Memory B cell (primary cell): ENCODE data around the gene GALNT11.

Experiments used
- ATAC-seq: fragments of 150-1000 bp; cut with Tn5 transposase; 2 replicates; pipeline ENCODE4 v1.10.0; 2021; ENCODE audit warnings: low read depth, mild to moderate bottlenecking, moderate library complexity
- DNase-seq, 2 donors: peaks; one replicate each; pipeline ENCODE4 v3.0.0; 2022; ENCODE audit warnings: low spot score in 2 of 2
- H3K27ac Mint-ChIP-seq: one replicate; pipeline ENCODE4 v1.8.0; 2022; ENCODE audit warnings: mild to moderate bottlenecking, moderate library complexity, mixed read lengths
- H3K27me3 Mint-ChIP-seq: one replicate; pipeline ENCODE4 v1.8.0; 2022; ENCODE audit warnings: mixed read lengths
- H3K36me3 Mint-ChIP-seq: one replicate; pipeline ENCODE4 v1.8.0; 2022; ENCODE audit warnings: mild to moderate bottlenecking, mixed read lengths
- H3K4me1 Mint-ChIP-seq: one replicate; pipeline ENCODE4 v1.8.0; 2022; ENCODE audit warnings: mixed read lengths
- H3K4me3 Mint-ChIP-seq: one replicate; pipeline ENCODE4 v1.8.0; 2022; ENCODE audit warnings: mild to moderate bottlenecking, moderate library complexity, mixed read lengths
- H3K9me3 Mint-ChIP-seq: one replicate; pipeline ENCODE4 v1.8.0; 2022; ENCODE audit warnings: mixed read lengths

Gene GALNT11

DNA sequence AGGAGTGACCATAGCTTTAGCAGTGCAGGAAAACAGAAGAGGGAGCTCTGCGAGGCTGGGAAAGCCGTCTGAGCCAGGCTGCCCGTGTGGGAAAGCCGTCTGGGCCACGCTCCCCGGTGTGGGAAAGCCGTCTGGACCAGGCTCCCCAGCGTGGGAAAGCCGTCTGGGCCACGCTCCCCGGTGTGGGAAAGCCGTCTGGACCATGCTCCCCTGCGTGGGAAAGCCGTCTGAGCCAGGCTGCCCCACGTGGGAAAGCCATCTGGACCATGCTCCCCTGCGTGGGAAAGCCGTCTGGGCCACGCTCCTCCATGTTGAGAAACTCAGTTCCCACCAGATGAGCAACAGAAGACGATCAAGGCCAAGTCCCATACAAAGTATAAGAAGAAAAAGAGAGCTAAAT lies 101.8 kb downstream of the GALNT11 start:
- DNase-seq (no peak), ATAC-seq (no peak)
- Mint-ChIP-seq H3K36me3 (peaks cover 53% of the 10 kb centered on the region), H3K4me3 (no peak overlapping the region), H3K4me1 (no peaks in the 10 kb centered on the region), H3K27ac (peak overlapping the region; percentile 82), H3K9me3 (peaks cover 3% of the 10 kb centered on the region), H3K27me3 (no peaks in the 10 kb centered on the region)

DNA sequence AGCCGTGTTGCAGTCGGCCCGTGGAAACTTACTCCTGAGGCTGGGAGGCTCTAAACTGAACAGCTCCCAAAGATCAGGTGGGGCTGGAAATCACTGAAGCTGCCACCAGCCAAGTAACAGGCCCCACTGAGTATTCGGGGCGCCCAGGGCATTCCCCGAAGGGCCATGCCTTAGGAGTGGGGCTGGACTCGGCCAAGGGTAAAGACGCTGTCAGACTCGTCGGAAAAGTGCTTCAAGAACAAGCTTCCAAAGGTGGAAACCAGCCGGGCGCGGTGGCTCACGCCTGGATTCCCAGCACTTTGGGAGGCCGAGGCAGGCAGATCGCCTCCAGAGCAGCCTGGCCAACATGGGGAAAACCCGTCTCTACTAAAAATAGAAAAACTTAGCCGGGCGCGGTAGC lies 102.8 kb downstream of the GALNT11 start:
- Mint-ChIP-seq H3K27ac (no peak overlapping the region), H3K4me1 (no peaks in the 10 kb centered on the region), H3K36me3 (peaks cover 43% of the 10 kb centered on the region), H3K9me3 (peaks cover 3% of the 10 kb centered on the region), H3K4me3 (no peak overlapping the region), H3K27me3 (no peaks in the 10 kb centered on the region)
- DNase-seq (no peak), ATAC-seq (no peak)

DNA sequence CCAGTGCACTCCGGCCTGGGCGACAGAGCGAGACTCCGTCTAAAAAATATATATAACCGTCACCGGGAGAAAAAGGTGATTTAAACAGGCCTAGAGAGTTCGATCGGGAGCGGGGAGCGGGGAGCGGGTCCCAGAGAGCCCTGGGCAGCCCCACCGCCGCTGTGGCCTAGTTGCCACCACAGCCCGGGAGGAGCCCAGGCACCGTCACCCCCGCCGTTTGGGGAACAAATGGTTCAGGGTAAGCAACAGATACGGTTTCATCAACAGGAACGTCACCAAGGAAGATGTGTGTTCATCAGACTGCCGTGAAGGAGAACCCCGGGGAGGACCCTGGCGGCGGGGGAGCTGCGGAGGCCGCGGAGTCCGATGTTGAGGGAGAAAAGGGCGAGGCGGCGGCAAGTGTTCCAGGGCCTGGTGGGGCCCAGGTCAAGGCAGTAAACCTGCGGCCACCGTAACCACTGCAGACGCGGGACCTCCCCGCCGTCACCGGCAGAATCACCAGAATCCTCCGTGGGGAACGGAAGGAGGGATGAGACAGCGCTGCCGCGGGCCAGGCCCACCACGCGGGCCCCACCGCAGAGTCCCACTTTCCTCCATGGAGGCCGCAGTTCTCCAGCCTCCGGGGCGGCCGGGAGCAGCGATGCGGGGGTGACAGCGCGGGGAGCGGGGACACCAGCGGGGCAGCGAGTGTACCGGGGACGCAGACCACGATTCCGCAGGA lies 103.4 kb downstream of the GALNT11 start:
- no peak for ATAC-seq
- Mint-ChIP-seq H3K27ac (no peak overlapping the region), H3K4me1 (no peaks in the 10 kb centered on the region), H3K27me3 (no peaks in the 10 kb centered on the region), H3K4me3 (no peak overlapping the region), H3K36me3 (peaks cover 43% of the 10 kb centered on the region), H3K9me3 (peaks cover 3% of the 10 kb centered on the region)
- no peak for DNase-seq

DNA sequence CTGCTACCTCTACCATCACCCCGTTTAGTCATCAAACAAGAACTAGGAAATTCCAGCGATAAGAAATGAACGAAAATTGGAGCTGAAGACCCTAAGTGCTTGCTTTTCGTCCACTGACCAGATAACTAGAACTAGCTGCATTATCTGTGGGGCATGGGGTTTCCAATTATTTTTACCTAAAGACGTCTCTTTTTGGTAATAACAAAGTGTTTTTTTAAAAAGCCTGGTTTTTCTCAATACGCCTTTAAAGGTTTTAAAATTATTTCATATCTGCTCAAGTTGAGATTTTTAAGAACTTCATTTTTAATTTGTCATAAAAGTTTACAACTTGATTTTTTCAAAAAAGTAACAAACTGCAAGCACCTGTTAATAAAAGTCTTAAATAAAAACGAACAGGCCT lies 104.2 kb downstream of the GALNT11 start:
- Mint-ChIP-seq H3K27ac (no peak overlapping the region), H3K4me1 (no peaks in the 10 kb centered on the region), H3K27me3 (no peaks in the 10 kb centered on the region), H3K4me3 (no peak overlapping the region), H3K36me3 (peaks cover 38% of the 10 kb centered on the region), H3K9me3 (peaks cover 3% of the 10 kb centered on the region)
- no peak for ATAC-seq
- DNase-seq = no peak

DNA sequence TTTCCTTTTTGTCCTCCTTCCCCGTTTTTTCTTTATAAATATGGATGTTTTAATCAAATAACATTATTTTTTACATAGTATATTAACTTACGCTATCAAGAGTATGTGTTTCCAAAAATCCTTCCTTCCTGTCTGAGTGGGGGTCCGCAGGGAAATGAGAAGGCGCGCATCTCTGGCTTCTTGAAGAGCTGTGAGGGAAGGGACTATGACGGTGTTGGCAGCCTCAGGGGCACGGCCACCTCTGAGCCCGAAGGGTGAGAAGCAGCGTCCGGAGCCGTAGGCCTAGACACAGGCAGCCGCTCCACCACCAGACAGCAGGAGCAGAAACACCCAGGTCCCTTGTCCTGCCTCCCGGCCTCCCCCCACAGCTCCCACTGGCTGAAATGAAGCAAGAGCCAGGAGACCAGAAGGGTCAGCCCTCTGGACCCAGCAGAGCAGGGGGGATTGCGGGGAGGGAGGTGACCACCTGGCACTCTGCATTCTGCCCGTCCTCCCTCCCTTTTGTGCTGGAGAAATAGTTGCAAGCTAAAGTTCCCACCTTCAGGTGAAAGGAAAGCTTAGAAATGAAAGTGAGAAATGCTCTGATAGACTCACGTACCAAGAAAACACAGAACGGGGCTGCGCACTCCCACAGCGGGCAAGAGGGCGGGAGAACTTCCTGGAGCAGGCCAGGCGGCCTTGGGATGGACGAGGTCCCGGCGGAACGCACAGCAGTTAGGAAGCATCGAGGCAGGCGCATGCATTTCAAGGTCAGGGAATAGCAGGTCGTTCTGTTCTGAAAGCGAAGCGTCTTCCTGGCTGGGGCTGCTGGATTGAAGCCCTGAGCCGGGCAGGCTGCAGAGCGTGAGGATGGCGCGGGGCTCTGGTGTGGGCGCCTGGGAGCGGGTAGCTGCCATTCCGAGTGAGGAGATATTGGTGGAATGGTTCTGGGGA lies 105.5 kb downstream of the GALNT11 start:
- no peaks in the 10 kb centered on the region for H3K4me1 Mint-ChIP-seq
- H3K27me3 Mint-ChIP-seq = no peaks in the 10 kb centered on the region
- peaks cover 1% of the 10 kb centered on the region for H3K9me3 Mint-ChIP-seq
- peak overlapping the region; percentile 32 for H3K27ac Mint-ChIP-seq
- DNase-seq = no peak
- no peak for ATAC-seq
- no peak overlapping the region for H3K4me3 Mint-ChIP-seq
- H3K36me3 Mint-ChIP-seq = peaks cover 33% of the 10 kb centered on the region

DNA sequence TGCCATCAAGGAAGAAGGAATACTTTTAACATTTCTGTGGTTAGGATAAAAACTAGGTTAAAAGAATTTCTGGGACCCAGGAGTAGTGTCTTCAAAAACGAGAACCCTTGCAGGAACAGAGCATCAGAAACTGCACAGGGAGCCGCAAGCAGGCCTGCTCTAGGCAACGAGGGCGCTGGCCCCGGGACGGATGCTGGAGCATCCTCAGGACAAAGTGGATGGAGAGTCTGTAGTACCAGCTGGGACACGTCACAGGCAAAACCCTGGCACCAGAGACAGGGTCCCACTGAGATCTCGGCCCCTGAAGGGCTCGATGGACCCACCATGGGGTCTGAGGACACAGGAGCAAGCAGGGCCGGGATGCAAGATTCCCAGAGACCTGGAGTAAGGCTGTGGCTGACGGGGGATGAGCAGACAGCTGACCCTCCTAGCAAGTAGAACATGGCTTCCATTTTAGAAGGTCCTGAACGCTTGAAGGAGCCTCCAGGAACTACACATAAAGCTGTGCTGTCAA lies 106.6 kb downstream of the GALNT11 start:
- no peak overlapping the region for H3K4me3 Mint-ChIP-seq
- no peaks in the 10 kb centered on the region for H3K4me1 Mint-ChIP-seq
- H3K36me3 Mint-ChIP-seq = peaks cover 35% of the 10 kb centered on the region
- H3K27me3 Mint-ChIP-seq = no peaks in the 10 kb centered on the region
- ATAC-seq = no peak
- peak overlapping the region; percentile 32 for H3K27ac Mint-ChIP-seq
- H3K9me3 Mint-ChIP-seq = peaks cover 1% of the 10 kb centered on the region
- DNase-seq = no peak

DNA sequence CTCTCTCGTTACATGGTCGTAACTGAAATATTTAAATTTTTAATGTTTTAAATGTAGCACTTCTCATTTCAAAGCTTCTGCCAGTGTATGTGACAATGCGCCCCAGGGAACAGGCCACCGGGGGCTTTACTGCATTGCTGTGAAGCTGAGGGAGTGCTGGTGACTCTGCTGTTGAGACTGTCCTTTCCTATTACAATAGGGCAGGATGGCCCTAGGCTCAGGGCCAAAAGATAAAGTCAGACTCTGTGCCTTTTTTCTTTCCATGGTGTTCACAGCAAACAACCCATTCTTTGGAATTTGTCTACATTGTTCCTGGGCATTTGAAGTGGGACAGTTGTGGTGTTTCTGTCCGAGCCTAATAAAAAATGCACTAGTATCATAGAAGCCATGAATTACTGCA lies 107.3 kb downstream of the GALNT11 start:
- Mint-ChIP-seq H3K36me3 (peaks cover 29% of the 10 kb centered on the region), H3K9me3 (no peaks in the 10 kb centered on the region), H3K27ac (no peak overlapping the region), H3K27me3 (no peaks in the 10 kb centered on the region), H3K4me1 (no peaks in the 10 kb centered on the region), H3K4me3 (no peak overlapping the region)
- ATAC-seq = no peak
- DNase-seq = no peak

DNA sequence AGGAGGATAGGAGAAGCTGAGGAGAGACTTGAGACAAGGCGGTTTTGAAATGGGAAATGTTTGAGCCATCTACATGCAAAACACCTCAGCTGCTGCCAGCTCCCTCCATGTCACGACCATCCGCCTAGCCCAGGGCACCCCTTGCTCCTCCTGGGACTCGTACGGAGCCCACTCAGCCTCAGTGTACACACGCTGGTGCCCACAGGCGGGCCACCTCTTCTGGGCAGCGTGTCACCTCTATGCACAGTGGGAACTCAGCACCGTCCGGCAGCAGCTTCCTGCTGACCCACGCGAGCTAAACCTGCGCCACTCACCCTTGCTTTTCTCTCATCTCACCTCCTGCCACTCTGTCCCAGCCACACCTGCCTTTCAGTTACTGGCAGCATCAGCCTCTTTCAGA lies 108.3 kb downstream of the GALNT11 start:
- no peaks in the 10 kb centered on the region for H3K4me1 Mint-ChIP-seq
- DNase-seq = no peak
- H3K4me3 Mint-ChIP-seq = no peak overlapping the region
- no peak for ATAC-seq
- peaks cover 29% of the 10 kb centered on the region for H3K36me3 Mint-ChIP-seq
- H3K9me3 Mint-ChIP-seq = no peaks in the 10 kb centered on the region
- H3K27ac Mint-ChIP-seq = no peak overlapping the region
- no peaks in the 10 kb centered on the region for H3K27me3 Mint-ChIP-seq

DNA sequence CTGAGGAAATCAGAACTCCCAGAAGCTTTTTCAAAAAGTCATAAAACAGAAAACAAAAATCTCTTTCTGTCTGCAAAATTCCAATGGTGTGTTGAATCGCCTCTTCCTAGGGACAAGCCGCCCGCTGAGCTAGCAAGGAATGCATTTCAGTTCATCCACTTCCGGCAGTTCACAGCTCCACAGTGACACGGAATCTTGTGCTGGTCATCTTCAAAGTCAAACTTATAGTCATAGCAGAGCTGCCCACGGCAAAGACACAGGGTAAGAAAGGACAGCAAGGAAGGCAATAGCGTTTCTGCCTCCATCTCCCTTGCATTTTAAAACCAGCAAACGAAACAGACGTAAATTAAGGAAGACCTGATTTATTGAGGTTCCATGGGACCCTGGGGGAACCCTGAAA lies 111.2 kb downstream of the GALNT11 start:
- no peak overlapping the region for H3K4me3 Mint-ChIP-seq
- DNase-seq (no peak), ATAC-seq (no peak)
- peaks cover 37% of the 10 kb centered on the region for H3K36me3 Mint-ChIP-seq
- no peaks in the 10 kb centered on the region for H3K9me3 Mint-ChIP-seq
- no peaks in the 10 kb centered on the region for H3K4me1 Mint-ChIP-seq
- H3K27me3 Mint-ChIP-seq = no peaks in the 10 kb centered on the region
- H3K27ac Mint-ChIP-seq = peak overlapping the region; percentile 32

DNA sequence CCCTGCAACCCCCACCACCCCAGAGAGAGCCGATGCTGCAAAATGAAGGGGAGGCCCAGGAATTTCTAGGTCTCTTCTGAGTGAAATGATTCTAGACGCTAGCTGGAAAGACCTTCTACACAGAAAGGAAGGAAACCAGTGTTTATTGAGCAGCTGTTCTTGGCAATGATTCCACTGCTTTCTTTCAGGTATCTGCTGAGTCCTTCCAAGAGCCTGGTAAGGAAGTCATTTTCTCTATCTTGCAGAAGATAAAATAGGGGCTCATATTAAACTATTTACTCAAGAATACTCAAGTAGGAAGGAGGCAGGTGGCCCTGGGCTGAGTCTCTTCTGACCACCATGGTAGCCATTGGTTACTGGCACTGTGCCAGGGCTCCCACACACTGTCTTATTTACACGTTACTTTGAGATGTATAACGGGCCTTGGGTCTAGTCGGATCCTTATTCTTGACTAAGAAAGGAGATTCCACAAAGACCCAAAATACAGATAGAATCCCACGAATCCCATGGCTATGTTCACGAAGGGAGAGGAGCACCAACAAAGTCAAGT lies 112.1 kb downstream of the GALNT11 start:
- Mint-ChIP-seq H3K27me3 (no peaks in the 10 kb centered on the region), H3K4me1 (no peaks in the 10 kb centered on the region), H3K27ac (no peak overlapping the region), H3K36me3 (peaks cover 41% of the 10 kb centered on the region), H3K9me3 (no peaks in the 10 kb centered on the region), H3K4me3 (no peak overlapping the region)
- DNase-seq (no peak), ATAC-seq (no peak)

DNA sequence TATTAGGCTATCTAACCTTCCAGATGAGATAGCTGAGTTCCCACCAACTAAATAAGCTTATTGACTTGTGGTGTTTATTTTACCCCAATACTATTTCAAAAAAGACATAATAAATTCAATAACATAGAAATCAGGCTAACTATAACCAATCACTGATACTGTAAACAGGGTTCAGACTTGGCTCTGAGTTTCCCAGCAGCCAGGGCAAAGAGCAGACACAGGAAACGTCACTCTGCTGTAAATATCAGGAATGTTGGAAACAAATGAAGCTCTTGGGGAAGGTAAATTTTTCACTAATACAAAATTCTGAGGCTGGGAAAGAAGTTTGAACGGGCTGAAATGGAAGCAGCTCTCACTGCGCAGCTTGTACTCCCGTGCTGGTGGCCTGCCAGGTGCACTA lies 114.6 kb downstream of the GALNT11 start:
- Mint-ChIP-seq H3K4me3 (no peak overlapping the region), H3K36me3 (peaks cover 44% of the 10 kb centered on the region), H3K27ac (peak overlapping the region; percentile 58), H3K27me3 (no peaks in the 10 kb centered on the region), H3K4me1 (no peaks in the 10 kb centered on the region), H3K9me3 (no peaks in the 10 kb centered on the region)
- ATAC-seq (no peak), DNase-seq (no peak)

DNA sequence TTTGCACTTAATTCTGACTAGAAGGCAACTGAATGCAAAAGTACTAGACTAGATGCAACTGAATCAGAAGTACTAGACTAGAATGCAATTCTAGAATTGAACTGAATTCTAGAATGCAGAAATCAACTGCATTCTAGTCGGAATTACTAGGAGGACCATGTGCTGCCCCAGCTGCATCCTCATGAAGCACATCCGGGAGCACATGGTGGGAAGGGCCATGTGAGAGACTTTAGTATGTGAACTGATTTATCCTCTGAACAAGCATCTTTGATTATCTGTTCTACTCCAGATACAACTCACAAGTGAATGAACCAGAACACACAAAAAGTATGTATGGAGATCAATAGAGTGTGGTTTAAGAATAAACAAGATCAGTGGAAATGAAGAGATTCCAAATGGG lies 115.1 kb downstream of the GALNT11 start:
- Mint-ChIP-seq H3K27ac (peak overlapping the region; percentile 58), H3K4me1 (no peaks in the 10 kb centered on the region), H3K36me3 (peaks cover 46% of the 10 kb centered on the region), H3K4me3 (no peak overlapping the region), H3K27me3 (no peaks in the 10 kb centered on the region), H3K9me3 (no peaks in the 10 kb centered on the region)
- no peak for ATAC-seq
- no peak for DNase-seq

DNA sequence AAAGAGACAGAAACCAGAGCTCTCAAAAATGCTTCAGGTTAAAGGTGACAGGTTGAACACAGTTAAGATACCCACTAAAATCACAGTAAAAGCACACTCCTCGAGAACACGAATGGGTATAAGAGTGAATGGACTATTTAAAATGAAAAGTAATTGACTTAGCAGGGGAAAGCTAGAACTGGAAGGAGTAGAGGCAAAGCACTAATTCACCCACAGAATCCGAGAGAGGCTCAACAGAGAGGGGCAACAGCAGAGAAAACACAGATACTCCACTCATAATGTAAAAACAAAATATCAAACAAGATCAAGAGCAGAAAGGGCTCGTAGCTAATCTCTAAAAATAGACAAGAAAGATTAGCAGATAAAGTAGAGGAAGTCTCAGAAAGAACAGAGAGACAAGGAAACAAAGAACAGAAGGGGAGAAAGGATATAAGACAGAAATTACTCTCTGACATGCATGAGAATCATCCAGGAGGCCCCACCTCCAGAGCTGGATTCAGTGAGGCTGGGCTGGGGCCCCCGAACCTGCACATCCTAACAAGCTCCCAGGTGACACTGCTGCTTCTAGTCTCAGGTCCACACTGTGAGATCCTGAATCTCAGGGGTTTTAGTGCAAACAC lies 117.6 kb downstream of the GALNT11 start:
- H3K4me3 Mint-ChIP-seq = no peak overlapping the region
- H3K36me3 Mint-ChIP-seq = peaks cover 40% of the 10 kb centered on the region
- H3K27ac Mint-ChIP-seq = peak overlapping the region; percentile 37
- no peaks in the 10 kb centered on the region for H3K4me1 Mint-ChIP-seq
- ATAC-seq (no peak), DNase-seq (no peak)
- no peaks in the 10 kb centered on the region for H3K27me3 Mint-ChIP-seq
- no peaks in the 10 kb centered on the region for H3K9me3 Mint-ChIP-seq
